NCI-H446 (cell line): ENCODE data around the gene STK4.

Experiments used
- DNase-seq, 2 experiments: peaks; one replicate each; lab custom pipeline; 2025; lab: John Stamatoyannopoulos, UW

STK4 gene

GRCh38 chr20:44954211-44954610, 12.1 kb upstream of the STK4 start:
- no peak for DNase-seq

GRCh38 chr20:44955270-44955669, 11.0 kb upstream of the STK4 start:
- DNase-seq = no peak

- no peak for DNase-seq
Observed at GRCh38 chr20:44956410-44956809, 9.9 kb upstream of the STK4 start.

- DNase-seq = no peak
Observed at GRCh38 chr20:44958276-44958675, 8.0 kb upstream of the STK4 start.

- DNase-seq = no peak
Observed at GRCh38 chr20:44959082-44959637, 7.2 kb upstream of the STK4 start.

GRCh38 chr20:44959638-44960102, 6.6 kb upstream of the STK4 start:
- DNase-seq = peak in 1 of 2 experiments; percentile 11

- peak; percentile 90 to 96 for DNase-seq
Observed at GRCh38 chr20:44960103-44960852, 6.0 kb upstream of the STK4 start, which contains the start of gene TOMM34. Gene TOMM34 (minus strand): TSS chr20:44960397. CDS start chr20:44960333, 64 bp downstream.

GRCh38 chr20:44961011-44961869, 5.1 kb upstream of the STK4 start:
- no peak for DNase-seq

GRCh38 chr20:44961870-44962267, 4.4 kb upstream of the STK4 start:
- DNase-seq = no peak

- no peak for DNase-seq
Observed at GRCh38 chr20:44962483-44962882, 3.8 kb upstream of the STK4 start.

GRCh38 chr20:44963325-44964215, 2.7 kb upstream of the STK4 start:
- DNase-seq = no peak

- no peak for DNase-seq
Observed at GRCh38 chr20:44965651-44966029, 672 bp upstream of the STK4 start.

GRCh38 chr20:44967207-44967807, 995 bp downstream of the STK4 start:
- DNase-seq = no peak

GRCh38 chr20:44969300-44969894, 3.1 kb downstream of the STK4 start:
- DNase-seq = no peak

GRCh38 chr20:44970243-44970757, 4.0 kb downstream of the STK4 start:
- no peak for DNase-seq

GRCh38 chr20:44973053-44973452, 6.7 kb downstream of the STK4 start:
- DNase-seq = no peak

GRCh38 chr20:44976698-44977097, 10.4 kb downstream of the STK4 start:
- DNase-seq = no peak

GRCh38 chr20:44979090-44979621, 12.8 kb downstream of the STK4 start:
- DNase-seq = no peak

GRCh38 chr20:44981736-44982406, 15.6 kb downstream of the STK4 start:
- no peak for DNase-seq
